Prostate gland (tissue), 2 donors: ENCODE data around the gene RANBP3. TPM values are rescaled to one million over a fixed set of nuclear protein-coding genes. Genes with fewer than 3 reads are reported as not detected.

Experiments used
- DNase-seq: peaks from one replicate; pipeline ENCODE4 v3.0.0-alpha.2; 2019; ENCODE audit warnings: low spot score
- H3K27ac ChIP-seq, 2 donors: fragments of 200-600 bp; sonication (generic); 2 replicates each; pipeline ENCODE4 v1.5.1; 2017 to 2019
- H3K27me3 ChIP-seq: fragments of 200-600 bp; sonication (generic); replicated peaks from 2 replicates; pipeline ENCODE4 v1.5.1; 2019; ENCODE audit not compliant: insufficient read depth
- H3K36me3 ChIP-seq, 2 donors: fragments of 200-600 bp; sonication (generic); 1 replicate in 1 of 2; 2 replicates in 1 of 2; pipeline versions ENCODE4 v1.5.1 to v1.8.1; 2017 to 2019
- H3K4me1 ChIP-seq: fragments of 200-600 bp; sonication (generic); replicated peaks from 2 replicates; pipeline ENCODE4 v1.5.1; 2019
- H3K4me3 ChIP-seq, 2 donors: fragments of 200-600 bp; sonication (generic); 2 replicates each; pipeline ENCODE4 v1.5.1; 2017 to 2019
- H3K9me3 ChIP-seq: fragments of 200-600 bp; sonication (generic); 2 replicates; pipeline ENCODE4 v1.5.1; 2017
- POLR2A ChIP-seq: fragments of 450-650 bp; IDR thresholded peaks from one replicate; pipeline ENCODE4 v1.6.1; 2016; ENCODE audit warnings: antibody characterized with exemption, mild to moderate bottlenecking
- POLR2AphosphoS5 ChIP-seq: sonication (generic); formaldehyde crosslinking; IDR thresholded peaks from one replicate; pipeline ENCODE4 v1.6.1; 2017; ENCODE audit warnings: antibody characterized with exemption
- WGBS: methylation state at CpG from one replicate; pipeline ENCODE4 v1.1.5; 2018; 5-methylcytosine and 5-hydroxymethylcytosine counted together
- intact Hi-C: fragments of 100-400 bp; cut with DNase I; formaldehyde crosslinking; loops from one replicate; pipeline ENCODE4 v1.14.2; 2022
- total RNA-seq, 2 donors: library from RNA; depleted of rRNA; stranded (reverse); fragments of >200 nt; gene quantifications; one replicate each; pipeline ENCODE4 v1.1.0, GENCODE V29; 2016
- TF ChIP-seq, protein P1 (sequence below), 4 experiments: fragments of 200-600 bp in 2 of 4; fragments of 450-650 bp in 2 of 4; sonication (generic) in 2 of 4; IDR thresholded peaks; 1 replicate in 3 of 4; 2 replicates in 1 of 4; pipeline ENCODE4 v1.5.1; 2016 to 2019; ENCODE audit warnings: antibody characterized with exemption in 4 of 4, mild to moderate bottlenecking in 2 of 4, moderate library complexity in 2 of 4

Gene RANBP3
- total RNA-seq, 2 donors from 2014 or later, result 84.6 to 120 TPM

- DNase-seq, result no peak
- Histone ChIP-seq H3K27ac (no peak overlapping the region), H3K36me3 (no peaks in the 10 kb centered on the region), H3K4me3 (no peak overlapping the region), H3K4me1 (peaks cover 11% of the 10 kb centered on the region), H3K27me3 (no peaks in the 10 kb centered on the region), H3K9me3 (no peaks in the 10 kb centered on the region)
- 77% methylated on average over 20 of the region's 20 CpGs for WGBS
- no peak for TF ChIP-seq POLR2AphosphoS5
- TF ChIP-seq, protein P1, sequence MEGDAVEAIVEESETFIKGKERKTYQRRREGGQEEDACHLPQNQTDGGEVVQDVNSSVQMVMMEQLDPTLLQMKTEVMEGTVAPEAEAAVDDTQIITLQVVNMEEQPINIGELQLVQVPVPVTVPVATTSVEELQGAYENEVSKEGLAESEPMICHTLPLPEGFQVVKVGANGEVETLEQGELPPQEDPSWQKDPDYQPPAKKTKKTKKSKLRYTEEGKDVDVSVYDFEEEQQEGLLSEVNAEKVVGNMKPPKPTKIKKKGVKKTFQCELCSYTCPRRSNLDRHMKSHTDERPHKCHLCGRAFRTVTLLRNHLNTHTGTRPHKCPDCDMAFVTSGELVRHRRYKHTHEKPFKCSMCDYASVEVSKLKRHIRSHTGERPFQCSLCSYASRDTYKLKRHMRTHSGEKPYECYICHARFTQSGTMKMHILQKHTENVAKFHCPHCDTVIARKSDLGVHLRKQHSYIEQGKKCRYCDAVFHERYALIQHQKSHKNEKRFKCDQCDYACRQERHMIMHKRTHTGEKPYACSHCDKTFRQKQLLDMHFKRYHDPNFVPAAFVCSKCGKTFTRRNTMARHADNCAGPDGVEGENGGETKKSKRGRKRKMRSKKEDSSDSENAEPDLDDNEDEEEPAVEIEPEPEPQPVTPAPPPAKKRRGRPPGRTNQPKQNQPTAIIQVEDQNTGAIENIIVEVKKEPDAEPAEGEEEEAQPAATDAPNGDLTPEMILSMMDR (IDR thresholded peaks at IDR 0.05), result no peak
- TF ChIP-seq POLR2A, result no peak
- intact Hi-C loops, result loop anchor here (5.0 kb wide), 1 partner anchor 34 kb away; no protein-coding TSS in a partner anchor
Measured at GRCh38 chr19:5933391-5934068, 44.4 kb downstream of the RANBP3 start.

- peaks cover 0 to 2% of the 10 kb centered on the region in 2 donors for H3K36me3 ChIP-seq
Measured at GRCh38 chr19:5932609-5933262, 45.2 kb downstream of the RANBP3 start.

DNA sequence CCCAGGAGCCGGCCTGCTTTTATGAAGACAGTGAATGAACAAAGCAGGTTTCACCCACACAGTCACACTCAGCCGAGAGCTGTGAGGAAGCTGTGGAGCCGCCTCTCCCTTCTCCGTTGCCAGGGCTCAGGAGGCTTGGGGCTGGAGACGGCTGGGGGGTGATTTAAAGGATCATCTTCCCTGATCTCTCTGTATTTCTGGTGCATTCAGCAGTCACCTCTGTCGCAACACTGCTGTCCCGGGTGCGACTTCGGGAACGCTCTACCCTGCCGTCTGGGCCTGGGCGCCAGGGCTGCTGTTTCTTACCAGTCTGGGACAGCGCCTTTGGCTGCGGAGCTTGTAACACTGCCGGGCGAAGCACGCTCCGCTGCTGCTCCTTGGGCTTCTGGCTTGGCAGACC lies 45.8 kb downstream of the RANBP3 start:
- Histone ChIP-seq H3K36me3 (peaks cover 0 to 4% of the 10 kb centered on the region in 2 donors), H3K27ac (no peak overlapping the region), H3K4me3 (no peak overlapping the region), H3K4me1 (peaks cover 4% of the 10 kb centered on the region), H3K27me3 (no peaks in the 10 kb centered on the region), H3K9me3 (no peaks in the 10 kb centered on the region)
- no peak for DNase-seq
- 90% methylated on average over 18 of the region's 18 CpGs for WGBS
- TF ChIP-seq POLR2AphosphoS5, result no peak
- TF ChIP-seq, protein P1 (IDR thresholded peaks at IDR 0.05), result no peak
- TF ChIP-seq POLR2A, result no peak
- intact Hi-C loops, result loop anchor here (5.0 kb wide), 1 partner anchor 35 kb away; no protein-coding TSS in a partner anchor

More at GRCh38 chr19:5932609-5933262, 45.2 kb downstream of the RANBP3 start:
- 89% methylated on average over 21 of the region's 21 CpGs for WGBS
- intact Hi-C loops, result loop anchor here (5.0 kb wide), 1 partner anchor 35 kb away; no protein-coding TSS in a partner anchor
- no peak overlapping the region for H3K4me3 ChIP-seq
- TF ChIP-seq POLR2AphosphoS5, result no peak
- no peaks in the 10 kb centered on the region for H3K27me3 ChIP-seq
- no peak overlapping the region for H3K27ac ChIP-seq
- no peaks in the 10 kb centered on the region for H3K9me3 ChIP-seq
- no peak for DNase-seq
- H3K4me1 ChIP-seq, result peaks cover 9% of the 10 kb centered on the region

DNA sequence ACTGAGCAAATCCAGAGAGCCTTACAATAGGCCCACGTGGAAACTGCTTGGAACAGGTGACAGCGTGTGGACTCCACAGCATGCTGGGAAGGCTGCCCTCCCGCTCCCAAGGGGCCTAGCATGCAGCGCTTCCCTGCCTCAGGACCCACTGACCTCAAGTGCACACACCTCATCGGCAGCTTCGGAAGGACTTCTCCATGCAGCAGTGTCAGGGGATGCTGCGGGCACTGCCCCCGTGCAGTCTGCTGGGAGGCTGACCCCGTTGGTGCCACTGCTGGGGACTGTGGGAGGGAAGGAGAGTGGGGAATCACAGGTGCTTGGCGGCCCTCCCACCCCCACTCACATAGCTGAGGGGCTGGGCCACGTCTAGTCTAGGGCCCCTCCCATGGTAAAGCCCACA lies 46.7 kb downstream of the RANBP3 start:
- H3K36me3 ChIP-seq, result peaks cover 0 to 4% of the 10 kb centered on the region in 2 donors
- H3K27ac ChIP-seq, result no peak overlapping the region
- no peaks in the 10 kb centered on the region for H3K9me3 ChIP-seq
- H3K27me3 ChIP-seq, result no peaks in the 10 kb centered on the region
- H3K4me3 ChIP-seq, result no peak overlapping the region
- TF ChIP-seq POLR2AphosphoS5 (no peak), POLR2A (no peak)
- H3K4me1 ChIP-seq, result no peaks in the 10 kb centered on the region
- no peak for DNase-seq
- intact Hi-C loops, result loop anchor here (5.0 kb wide), 1 partner anchor 36 kb away; no protein-coding TSS in a partner anchor
- WGBS, result 95% methylated on average over 10 of the region's 11 CpGs

DNA sequence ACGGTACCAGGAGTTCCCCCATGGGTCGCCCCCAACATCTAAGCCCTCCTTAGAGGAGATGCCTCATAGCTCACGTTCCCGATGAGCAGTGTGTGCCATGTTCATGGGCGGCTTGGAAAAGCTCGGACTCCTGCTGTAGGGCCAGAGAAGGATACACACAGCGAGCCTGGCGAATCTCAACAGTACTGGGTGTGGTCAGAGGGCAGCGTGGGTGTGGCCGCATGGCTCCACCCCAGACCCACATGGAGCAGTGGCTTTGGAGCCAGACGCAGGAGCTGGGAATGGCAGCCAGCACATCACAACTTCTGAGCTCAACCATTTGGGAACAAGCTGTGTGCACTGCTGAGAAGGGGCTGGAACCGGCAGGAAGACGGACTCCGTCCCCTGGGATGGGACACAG lies 48.3 kb downstream of the RANBP3 start:
- no peaks in the 10 kb centered on the region for H3K27me3 ChIP-seq
- WGBS, result 90% methylated on average over 13 of the region's 14 CpGs
- intact Hi-C loops, result loop anchor here (5.0 kb wide), 1 partner anchor 38 kb away; no protein-coding TSS in a partner anchor
- no peak for DNase-seq
- H3K4me1 ChIP-seq, result no peaks in the 10 kb centered on the region
- H3K9me3 ChIP-seq, result no peaks in the 10 kb centered on the region
- no peak overlapping the region for H3K27ac ChIP-seq
- H3K36me3 ChIP-seq, result peaks cover 4 to 14% of the 10 kb centered on the region in 2 donors
- TF ChIP-seq POLR2AphosphoS5, result no peak
- TF ChIP-seq, protein P1 (IDR thresholded peaks at IDR 0.05), result no peak
- TF ChIP-seq POLR2A, result no peak
- H3K4me3 ChIP-seq, result no peak overlapping the region
